Measurements from ENCODE around the gene TIMP4.

TIMP4 gene

GRCh38 chr3:12194669-12195161 is 36.0 kb upstream of the TIMP4 start:
- peak; percentile 55 for DNase-seq (ENCODE audit: low read depth)
- TF ChIP-seq, protein P1, sequence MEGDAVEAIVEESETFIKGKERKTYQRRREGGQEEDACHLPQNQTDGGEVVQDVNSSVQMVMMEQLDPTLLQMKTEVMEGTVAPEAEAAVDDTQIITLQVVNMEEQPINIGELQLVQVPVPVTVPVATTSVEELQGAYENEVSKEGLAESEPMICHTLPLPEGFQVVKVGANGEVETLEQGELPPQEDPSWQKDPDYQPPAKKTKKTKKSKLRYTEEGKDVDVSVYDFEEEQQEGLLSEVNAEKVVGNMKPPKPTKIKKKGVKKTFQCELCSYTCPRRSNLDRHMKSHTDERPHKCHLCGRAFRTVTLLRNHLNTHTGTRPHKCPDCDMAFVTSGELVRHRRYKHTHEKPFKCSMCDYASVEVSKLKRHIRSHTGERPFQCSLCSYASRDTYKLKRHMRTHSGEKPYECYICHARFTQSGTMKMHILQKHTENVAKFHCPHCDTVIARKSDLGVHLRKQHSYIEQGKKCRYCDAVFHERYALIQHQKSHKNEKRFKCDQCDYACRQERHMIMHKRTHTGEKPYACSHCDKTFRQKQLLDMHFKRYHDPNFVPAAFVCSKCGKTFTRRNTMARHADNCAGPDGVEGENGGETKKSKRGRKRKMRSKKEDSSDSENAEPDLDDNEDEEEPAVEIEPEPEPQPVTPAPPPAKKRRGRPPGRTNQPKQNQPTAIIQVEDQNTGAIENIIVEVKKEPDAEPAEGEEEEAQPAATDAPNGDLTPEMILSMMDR (IDR thresholded peaks at IDR 0.05; ENCODE audit: low read depth, low read length, missing control alignments) = peak; percentile 89
- H3K4me3 ChIP-seq (ENCODE audit: low read depth, low read length) = no peak overlapping the region

GRCh38 chr3:12194209-12194608 is 35.5 kb upstream of the TIMP4 start:
- peak; percentile 68 for DNase-seq (ENCODE audit: low read depth)
- H3K4me3 ChIP-seq (ENCODE audit: low read depth, low read length) = no peak overlapping the region

DNA sequence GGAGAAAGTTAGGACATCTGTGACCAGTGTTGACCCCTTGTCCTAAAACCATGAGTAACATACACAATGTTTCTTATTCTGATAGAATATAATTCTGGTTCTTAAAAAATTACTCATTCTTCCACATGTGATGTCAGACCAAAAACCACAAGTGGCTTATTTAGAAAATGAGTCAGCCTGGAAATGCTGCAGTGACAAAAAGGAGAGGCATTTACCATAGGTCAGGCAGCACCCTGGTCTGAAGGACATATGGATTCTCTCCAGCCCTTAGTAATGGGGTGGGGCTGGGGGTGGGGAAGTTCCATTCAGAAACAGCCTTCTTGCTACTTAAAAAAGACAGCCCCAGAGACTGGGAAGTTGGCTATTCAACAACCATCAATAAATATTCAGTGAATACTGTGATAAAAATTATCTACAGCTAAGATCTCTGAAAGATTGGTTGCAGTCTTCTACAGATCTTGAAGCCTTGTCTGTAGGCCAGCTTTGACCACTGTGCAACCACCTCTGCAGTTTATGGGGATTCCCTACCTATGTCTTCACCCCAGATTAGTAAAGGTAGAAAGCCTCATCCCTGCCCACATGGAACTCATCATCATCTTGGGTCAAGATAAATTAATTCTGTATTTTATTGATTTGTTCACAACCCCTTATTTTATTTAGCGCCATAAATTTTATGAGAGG is 34.9 kb upstream of the TIMP4 start:
- H3K4me3 ChIP-seq (ENCODE audit: low read depth, low read length) = no peak overlapping the region
- TF ChIP-seq, protein P1 (IDR thresholded peaks at IDR 0.05; ENCODE audit: low read depth, low read length, missing control alignments) = no peak
- peak; percentile 72 for DNase-seq (ENCODE audit: low read depth)

More at GRCh38 chr3:12194209-12194608, 35.5 kb upstream of the TIMP4 start:
- TF ChIP-seq, protein P1 (IDR thresholded peaks at IDR 0.05; ENCODE audit: low read depth, low read length, missing control alignments) = no peak

GRCh38 chr3:12192655-12193484 is 34.2 kb upstream of the TIMP4 start:
- TF ChIP-seq, protein P1 (IDR thresholded peaks at IDR 0.05; ENCODE audit: low read depth, low read length, missing control alignments) = no peak
- DNase-seq (ENCODE audit: low read depth) = no peak
- H3K4me3 ChIP-seq (ENCODE audit: low read depth, low read length) = no peak overlapping the region

- no peak for DNase-seq (ENCODE audit: low read depth)
- no peak overlapping the region for H3K4me3 ChIP-seq (ENCODE audit: low read depth, low read length)
- TF ChIP-seq, protein P1 (IDR thresholded peaks at IDR 0.05; ENCODE audit: low read depth, low read length, missing control alignments) = no peak
Measured at GRCh38 chr3:12192173-12192572, 33.5 kb upstream of the TIMP4 start.

GRCh38 chr3:12191559-12191958 is 32.8 kb upstream of the TIMP4 start:
- H3K4me3 ChIP-seq (ENCODE audit: low read depth, low read length) = no peak overlapping the region
- DNase-seq (ENCODE audit: low read depth) = no peak
- TF ChIP-seq, protein P1 (IDR thresholded peaks at IDR 0.05; ENCODE audit: low read depth, low read length, missing control alignments) = no peak

Measured in GM12864 (cell line).